PFSK-1 (cell line): Measurements from ENCODE around the gene KIF20B.

Experiments
- POLR2AphosphoS5 ChIP-seq: IDR thresholded peaks from 2 replicates; pipeline ENCODE4 v1.6.1; 2012; ENCODE audit warnings: low read depth, mild to moderate bottlenecking, control low read depth, low read length, moderate library complexity
- TAF1 ChIP-seq: IDR thresholded peaks from 2 replicates; pipeline ENCODE4 v1.6.1; 2012; ENCODE audit warnings: low read length, control low read depth, borderline replicate concordance; ENCODE audit not compliant: insufficient read depth
- TF ChIP-seq, protein P1 (sequence below), 2 experiments: IDR thresholded peaks; 2 replicates each; pipeline versions ENCODE4 v1.6.1 to v1.8.0; 2011 to 2012; ENCODE audit warnings: low read depth in 2 of 2, low read length in 2 of 2, control low read depth in 1 of 2, inconsistent platforms in 1 of 2, mild to moderate bottlenecking in 1 of 2, moderate library complexity in 1 of 2; ENCODE audit not compliant: insufficient read depth in 1 of 2

DNA sequence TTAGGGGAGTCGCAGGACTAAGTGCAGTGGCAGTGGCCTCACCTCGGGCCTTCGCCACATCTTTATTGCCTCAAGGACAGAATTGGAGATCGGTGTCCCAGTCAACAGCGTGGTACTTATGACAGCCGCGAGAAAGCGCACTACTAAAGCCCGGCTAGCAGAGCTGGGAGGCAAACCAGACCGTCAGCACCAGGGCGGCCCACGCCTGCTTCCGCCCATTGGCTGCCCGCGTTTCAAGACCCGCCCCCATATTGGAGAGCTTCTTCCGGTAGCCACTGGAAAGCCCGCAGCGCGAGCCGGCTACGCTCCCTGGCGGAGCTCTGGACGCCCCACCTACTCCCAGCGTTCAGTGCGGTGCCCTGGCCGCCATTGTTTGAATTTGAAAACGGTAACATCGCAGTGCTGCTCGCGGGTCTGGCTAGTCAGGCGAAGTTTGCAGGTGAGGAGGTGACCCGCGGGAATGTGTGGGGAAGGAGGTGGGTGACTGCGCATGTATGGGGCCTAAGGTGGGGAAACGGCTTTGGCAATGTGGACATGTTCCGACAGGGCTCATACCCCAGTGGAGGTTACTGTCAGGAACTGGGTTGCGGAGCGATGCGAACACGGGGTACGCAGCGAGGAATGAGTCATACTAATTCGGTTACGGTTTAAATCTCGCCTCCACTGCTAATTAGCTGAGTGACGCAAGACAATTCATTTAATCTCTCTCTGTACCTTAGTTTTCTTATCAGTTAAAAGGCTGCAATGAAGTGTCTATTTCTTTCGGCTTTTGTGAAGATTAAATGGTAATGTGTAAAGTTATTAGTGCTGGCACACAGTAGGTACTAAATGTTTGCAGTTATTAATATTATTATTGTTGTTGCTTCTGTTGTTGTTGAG lies at the start of gene KIF20B:
- TF ChIP-seq, protein P1, sequence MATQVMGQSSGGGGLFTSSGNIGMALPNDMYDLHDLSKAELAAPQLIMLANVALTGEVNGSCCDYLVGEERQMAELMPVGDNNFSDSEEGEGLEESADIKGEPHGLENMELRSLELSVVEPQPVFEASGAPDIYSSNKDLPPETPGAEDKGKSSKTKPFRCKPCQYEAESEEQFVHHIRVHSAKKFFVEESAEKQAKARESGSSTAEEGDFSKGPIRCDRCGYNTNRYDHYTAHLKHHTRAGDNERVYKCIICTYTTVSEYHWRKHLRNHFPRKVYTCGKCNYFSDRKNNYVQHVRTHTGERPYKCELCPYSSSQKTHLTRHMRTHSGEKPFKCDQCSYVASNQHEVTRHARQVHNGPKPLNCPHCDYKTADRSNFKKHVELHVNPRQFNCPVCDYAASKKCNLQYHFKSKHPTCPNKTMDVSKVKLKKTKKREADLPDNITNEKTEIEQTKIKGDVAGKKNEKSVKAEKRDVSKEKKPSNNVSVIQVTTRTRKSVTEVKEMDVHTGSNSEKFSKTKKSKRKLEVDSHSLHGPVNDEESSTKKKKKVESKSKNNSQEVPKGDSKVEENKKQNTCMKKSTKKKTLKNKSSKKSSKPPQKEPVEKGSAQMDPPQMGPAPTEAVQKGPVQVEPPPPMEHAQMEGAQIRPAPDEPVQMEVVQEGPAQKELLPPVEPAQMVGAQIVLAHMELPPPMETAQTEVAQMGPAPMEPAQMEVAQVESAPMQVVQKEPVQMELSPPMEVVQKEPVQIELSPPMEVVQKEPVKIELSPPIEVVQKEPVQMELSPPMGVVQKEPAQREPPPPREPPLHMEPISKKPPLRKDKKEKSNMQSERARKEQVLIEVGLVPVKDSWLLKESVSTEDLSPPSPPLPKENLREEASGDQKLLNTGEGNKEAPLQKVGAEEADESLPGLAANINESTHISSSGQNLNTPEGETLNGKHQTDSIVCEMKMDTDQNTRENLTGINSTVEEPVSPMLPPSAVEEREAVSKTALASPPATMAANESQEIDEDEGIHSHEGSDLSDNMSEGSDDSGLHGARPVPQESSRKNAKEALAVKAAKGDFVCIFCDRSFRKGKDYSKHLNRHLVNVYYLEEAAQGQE (IDR thresholded peaks at IDR 0.05; ENCODE audit: insufficient read depth in 1 of 2, low read depth in 2 of 2, low read length in 2 of 2), result no peak
- TF ChIP-seq TAF1 (peak; percentile 79; the same call in 1 of the 2 replicates), POLR2AphosphoS5 (peak; percentile 94)
